GM18519 (cell line): Measurements from ENCODE around the gene LDLRAD3.

Experiments used
- ATAC-seq: cut with Tn5 transposase; IDR thresholded peaks from one replicate; pipeline ENCODE4 v1.9.1; 2021; ENCODE audit warnings: mild to moderate bottlenecking, moderate library complexity; ENCODE audit not compliant: unreplicated experiment, low FRiP score

LDLRAD3 gene

DNA sequence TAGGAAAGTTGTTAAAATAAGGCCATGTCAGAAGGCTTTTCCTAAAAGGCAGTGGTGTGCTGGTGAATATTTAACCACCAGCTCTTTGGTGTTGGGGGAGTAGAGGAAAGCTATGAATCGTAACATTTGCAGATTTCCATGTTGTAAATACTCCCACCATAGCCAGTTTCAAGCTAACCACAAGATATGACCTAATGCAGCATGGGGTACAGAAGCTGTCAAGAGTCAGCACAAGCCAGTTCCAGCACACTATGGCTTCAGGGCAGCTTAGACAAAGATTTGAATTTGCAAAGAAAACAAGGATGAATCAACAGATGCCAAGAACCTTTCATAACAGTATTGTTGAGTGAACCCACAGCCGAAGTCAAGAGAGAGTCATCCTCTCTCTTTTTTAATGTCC is 305.4 kb downstream of the LDLRAD3 start:
- ATAC-seq = no peak

DNA sequence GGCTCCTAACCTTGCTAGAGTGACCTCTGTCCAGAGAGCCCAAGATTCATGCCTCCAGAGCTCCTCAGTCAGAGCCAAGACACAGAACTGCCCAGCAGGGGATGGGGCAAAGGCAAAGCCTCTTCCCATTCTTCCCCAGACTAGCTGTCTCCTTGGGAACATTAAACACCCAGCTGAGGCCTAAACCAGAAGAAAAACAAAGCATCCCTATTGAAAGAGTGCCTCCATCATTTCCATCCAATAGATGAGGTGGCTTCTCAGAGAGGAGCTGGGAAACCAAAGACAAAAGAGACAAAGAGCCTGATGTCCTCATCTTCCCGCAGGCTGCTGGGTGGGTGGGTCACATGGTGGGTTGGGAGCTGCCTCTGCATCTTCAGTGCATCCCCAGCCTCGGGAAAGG is 308.0 kb downstream of the LDLRAD3 start:
- no peak for ATAC-seq

DNA sequence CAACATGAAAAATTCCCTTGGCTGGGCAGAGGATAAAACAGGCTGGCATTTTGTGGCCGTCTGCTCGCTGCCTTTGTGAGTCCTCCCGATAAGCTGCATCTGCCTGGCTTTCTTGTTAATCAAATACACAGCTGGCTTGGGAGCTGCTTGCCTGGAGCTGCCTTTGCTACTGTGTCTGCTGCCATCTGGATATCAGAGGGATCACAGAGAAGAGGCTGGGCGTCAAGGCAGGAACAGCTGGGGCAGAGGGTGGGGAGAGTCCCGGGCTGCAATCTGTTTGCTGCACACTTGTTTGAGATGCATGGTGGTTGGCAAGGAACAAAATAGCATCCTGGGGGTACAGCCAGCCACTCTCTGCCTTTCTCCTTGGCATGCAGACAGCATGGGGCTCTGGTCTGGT is 309.4 kb downstream of the LDLRAD3 start:
- no peak for ATAC-seq

DNA sequence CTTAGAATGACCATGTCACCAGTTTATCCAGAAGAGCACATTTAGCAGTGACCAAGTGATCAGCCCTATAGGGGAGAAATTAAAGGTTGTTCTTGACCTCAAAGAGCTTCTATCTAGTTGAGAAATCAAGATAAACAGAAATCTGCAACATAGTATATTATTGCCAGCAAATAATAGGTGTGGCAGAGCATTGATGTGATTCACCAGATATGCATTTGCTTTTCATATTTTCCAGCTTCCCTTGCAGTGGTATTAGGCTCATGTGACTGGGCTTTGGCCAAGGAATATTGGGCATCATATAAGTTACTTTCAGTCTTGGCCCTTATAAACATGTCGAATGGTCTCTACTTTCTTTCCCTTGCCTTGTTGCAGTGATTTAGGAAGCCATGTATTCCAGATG is 310.9 kb downstream of the LDLRAD3 start:
- ATAC-seq = no peak

DNA sequence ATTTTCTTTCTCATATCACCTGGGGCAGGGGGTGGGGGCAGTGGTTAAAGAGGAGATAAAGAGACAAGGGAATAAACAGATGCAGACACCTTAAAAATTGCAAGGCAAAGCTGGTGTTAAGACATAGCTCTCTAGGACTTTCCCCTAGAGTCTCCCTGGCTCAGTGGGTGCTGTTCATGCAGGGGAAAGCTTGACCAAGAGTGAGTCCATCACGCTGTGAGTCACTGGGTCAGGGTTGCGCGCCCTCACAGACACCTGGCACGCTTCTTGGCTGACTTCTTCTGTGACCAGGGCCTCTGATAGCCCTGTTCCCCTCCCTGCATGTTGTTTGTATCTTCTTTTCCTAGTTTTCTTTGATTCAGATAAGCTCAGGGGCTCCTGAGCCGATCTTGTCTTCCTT is 313.5 kb downstream of the LDLRAD3 start:
- ATAC-seq = no peak

DNA sequence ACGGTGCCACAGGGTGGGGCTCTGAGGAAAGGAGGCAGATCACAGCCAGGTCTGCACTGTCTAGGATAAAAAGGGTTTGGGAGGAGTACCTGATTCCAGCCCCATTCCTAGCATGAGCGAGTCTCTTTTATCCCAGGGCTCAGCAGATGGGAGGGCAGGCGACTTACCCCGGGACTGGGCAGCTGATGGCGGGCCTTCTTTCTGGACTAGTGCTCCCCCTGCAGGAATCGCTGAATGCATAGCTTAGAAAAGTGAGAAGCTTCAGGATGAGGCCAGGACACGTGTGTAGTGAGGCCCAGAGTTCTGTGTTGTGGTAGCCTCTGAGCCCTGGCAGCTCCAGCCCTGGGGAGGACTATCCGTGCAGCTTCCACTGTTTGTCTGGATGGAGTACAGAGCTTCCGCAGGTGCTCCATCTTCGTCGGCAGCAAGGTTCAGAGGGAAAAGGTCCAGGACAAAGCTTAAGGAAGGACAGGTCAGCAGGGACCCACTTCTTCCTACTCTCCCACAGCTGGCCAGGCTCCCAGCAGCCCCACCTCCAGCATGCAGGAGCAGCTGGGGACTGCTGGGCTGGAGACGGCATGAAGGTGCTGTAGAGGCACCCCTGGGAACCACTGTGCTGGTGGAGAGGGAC is 315.0 kb downstream of the LDLRAD3 start:
- ATAC-seq = no peak

DNA sequence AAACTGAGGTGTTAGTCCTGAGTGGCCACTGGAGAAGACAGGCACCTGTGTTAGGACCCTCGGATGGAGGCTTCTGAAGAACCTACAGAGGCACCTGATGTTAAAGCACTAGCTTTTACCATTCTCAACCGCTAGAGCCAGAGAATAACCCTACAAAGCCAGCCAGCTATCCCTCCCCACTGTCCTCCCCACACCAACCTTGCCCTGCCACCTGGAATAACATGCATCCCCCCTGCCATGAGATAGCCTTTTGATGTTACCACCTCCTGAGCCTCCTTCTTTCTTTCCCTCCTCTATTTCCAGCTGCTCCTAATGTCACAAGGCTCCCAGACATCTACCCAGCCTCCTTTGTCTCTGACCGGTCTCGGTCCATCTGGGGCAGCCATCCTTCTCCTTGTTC is 317.2 kb downstream of the LDLRAD3 start:
- ATAC-seq = no peak

DNA sequence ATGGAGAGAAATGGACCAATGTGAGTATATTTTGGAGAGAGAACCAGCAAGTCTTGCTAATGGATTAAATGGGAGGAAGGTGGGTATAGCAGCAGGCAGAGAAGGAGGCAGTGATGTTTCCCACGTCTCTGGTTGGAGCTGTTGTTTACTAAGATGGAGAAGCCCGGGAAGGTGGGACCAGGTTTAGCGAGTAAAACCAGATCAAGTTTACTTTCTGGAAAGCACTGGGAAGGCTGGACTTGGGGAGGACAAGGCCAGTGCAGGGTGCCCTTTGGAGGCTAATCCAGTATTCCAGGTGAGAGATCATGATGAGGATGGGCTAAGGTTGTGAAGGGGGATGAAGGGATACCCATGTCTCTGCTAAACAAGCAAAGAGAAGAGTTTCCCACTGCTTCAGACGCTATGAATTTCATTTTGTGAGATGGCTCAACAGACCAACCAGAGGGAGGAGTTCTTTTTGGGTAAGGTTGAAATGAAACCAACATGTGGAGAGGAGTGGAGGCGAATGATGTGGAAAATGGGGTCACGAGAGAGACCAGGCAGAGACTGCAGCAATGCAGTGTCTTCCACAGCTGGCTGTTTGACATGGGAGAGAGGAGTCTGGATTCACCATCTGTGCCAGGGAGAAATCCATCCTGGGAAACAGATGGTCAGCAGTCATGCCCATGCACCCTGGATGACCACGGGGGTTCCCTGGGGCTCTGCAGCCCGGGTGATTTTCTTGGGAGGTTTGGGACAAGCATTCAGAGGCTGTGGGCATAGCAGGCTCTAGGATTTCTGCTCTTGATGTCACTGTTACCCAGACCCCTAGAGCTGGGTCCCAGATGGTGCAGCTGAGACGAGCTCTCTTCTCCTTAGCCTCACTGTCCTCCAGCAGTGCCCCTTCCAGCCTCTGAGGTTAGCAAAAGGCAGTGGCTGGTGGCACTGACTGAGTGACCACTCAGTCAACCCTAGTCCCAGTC is 320.4 kb downstream of the LDLRAD3 start:
- no peak for ATAC-seq

DNA sequence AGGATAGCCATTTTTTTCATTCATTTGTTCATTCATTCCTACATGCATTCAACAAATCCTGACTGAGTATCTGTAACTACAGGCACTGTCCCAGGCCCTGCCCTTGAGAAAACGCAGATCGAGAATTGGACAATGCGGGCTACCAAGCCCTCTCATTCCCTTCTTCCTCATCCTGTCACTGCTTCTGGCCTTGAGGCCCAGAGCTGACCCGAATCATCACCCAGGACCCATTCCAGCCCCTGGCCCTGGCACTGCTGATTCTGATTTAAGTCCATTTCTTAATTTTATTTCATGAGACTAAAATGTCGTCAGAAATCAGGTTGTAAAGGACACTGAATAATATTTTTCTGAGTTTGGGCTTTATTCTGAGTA is 321.1 kb downstream of the LDLRAD3 start:
- ATAC-seq = no peak

DNA sequence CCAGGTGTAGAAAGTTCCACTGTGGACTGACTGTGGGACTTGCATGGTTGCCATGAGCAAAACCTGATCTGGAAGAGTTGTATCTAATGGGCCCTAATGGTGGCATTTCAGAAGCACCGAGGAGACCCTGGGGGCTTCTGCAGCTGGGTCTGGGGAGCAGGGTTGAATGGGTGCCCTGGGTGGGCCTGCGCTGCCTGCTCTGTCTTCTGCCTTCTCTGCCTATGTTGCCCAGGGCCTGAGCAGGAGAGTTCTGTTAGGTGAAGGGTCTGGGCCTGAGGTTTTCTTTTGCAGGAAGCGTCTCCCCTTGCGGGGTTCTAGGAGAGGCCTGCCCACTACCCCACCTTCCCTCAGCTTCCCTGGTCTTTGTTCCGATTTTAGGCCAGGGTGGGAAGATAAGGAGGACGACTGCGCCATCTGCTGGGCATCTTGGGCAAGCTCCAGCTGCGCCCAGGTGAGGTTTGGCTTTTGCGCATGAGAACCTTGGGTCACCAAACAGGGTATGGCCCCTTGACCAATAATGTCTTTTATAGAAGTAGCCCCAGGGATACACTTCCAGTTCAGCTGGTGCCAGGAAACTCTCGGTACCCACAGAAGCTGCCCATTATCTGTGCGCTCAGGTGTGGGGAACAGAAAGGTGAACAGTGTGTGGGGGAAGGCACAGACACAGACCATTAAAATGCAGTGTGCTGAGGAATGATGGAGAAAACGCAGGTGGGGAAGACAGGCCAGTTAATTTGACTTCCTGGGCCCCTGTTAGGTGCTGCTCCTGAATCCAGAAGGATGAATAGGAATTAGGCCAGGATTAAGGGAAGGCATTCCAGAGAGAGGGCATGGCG is 322.1 kb downstream of the LDLRAD3 start:
- ATAC-seq = no peak

DNA sequence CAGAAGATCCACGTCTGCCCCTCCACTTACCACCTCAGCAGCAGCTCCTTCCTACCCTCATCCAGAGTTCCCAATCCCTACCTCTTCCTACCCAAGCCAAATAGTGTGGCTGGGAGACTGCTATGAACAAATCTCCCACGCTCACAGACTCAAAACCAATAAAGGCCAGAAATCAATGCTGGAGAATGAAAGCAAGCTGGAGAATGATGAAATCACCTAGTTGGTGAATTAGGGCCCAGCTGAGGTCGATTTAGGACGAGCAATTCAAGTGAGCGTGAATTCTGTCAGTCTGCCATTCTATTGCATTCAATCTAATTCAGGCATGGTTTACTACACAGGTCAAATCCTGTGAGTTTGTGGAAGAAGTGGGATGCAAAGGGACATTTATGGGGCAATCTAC is 322.9 kb downstream of the LDLRAD3 start:
- ATAC-seq = no peak

DNA sequence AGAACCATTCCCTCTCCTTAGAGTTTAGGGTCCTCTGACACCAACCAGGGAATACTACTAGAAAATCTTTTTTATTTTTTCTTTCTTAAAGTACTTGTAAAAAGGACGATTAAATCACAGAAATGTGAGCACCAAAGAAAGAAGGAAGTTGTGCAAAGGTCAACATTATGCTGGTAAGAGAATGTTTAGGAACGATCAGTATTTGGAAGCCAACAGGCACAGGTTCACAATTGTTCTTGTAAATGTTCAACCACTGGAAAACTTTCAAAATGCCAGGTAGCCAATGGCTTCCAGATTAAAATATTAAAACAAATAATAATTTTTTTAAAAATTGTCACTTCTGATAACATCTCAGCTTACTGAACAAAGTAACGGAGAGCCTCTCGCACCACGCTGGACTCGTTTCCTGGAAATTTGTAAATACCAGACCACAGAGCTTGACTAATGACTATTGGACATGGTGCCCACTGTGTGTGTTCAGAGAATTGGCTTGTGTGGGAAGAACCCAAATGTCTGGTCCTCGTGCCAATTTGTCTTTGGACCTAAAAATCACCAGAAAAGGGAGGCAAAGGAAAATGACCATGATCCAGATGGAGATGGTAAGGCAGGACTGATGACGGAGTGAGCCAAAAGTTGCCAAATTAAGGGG is 324.6 kb downstream of the LDLRAD3 start:
- ATAC-seq = no peak

DNA sequence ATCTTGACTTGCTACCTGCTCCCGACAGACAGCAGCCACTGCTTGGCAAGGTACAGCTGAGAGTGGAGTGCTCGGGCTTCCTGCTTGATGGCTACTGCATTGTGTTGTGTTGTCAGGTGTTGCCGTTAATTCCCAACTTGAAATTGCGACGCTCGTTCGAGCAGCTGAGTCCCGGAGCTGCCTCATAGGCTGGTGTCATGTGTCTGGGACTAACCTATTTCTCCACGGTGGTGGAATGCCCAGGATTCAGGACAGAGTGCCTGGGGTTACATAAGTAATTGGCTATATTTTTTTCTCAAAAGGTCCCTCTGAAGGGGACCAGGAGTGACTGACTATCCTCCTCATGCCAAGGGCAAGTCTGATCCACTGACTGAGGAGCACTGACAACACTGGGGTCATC is 326.8 kb downstream of the LDLRAD3 start:
- ATAC-seq = no peak

DNA sequence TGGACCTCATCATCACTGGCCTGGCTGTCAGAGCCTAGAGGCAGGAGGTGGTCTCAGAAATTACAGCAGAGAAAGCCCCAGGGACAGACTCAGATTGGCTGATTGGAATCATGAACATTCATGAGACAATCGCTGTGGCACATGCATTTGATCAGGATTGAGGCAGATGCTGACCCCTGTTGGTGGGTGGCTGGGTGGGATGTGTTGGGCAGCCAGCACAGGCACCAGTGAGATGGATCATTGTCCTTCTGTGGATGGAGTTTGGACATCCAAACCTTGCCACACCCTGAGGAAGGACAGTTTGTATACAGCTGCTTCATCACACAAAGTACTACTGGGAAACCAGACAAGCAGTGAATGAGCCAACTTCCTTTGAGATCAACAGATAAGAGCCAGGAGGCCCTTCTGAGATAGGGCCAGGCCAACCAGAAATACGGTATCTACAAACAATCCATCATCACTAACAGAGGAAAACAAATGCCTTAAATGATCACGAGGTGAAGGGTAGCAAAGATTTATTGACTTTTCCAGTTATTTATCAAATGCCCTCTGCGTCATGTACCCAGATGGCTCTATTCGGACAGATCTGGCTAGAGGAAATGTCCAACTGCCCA is 328.0 kb downstream of the LDLRAD3 start:
- no peak for ATAC-seq

DNA sequence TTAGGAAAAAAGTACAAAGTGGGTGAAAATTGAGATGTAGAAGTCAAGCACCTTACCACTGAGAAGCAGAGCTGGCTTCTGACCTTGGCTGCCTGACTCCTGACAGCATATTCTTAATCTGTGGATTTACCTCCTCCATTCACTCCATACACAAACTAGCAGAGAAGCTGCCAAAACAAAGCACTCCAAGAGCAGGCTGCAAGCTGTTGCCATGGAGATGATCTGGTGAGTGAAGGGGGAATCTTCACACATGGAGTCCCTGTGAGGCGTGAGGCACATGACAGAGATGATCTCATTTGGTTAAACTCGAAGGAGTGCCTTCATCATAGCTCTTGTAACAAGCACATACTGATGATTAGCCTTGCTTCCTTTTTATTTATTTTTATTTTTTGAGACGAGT is 329.2 kb downstream of the LDLRAD3 start:
- ATAC-seq = no peak

DNA sequence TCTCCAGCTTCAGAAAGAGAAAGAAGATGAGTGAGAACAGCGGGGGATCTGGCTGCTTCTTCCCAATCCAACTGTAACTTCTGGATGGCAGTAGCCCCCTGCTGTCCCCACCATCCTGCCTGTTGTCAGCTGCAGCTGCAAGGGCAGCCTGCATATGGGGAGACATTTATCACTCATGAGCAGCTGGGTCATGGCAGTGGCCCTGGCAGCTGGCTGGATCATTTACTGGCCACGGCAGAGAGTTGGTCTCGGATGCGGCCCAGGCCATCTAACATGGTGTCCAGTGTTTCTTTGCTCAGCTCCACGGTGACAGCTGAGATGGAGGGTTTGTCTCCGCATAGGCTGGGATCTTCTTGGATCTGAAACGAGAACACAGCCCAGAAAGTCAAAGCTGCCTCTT is 330.6 kb downstream of the LDLRAD3 start:
- no peak for ATAC-seq

DNA sequence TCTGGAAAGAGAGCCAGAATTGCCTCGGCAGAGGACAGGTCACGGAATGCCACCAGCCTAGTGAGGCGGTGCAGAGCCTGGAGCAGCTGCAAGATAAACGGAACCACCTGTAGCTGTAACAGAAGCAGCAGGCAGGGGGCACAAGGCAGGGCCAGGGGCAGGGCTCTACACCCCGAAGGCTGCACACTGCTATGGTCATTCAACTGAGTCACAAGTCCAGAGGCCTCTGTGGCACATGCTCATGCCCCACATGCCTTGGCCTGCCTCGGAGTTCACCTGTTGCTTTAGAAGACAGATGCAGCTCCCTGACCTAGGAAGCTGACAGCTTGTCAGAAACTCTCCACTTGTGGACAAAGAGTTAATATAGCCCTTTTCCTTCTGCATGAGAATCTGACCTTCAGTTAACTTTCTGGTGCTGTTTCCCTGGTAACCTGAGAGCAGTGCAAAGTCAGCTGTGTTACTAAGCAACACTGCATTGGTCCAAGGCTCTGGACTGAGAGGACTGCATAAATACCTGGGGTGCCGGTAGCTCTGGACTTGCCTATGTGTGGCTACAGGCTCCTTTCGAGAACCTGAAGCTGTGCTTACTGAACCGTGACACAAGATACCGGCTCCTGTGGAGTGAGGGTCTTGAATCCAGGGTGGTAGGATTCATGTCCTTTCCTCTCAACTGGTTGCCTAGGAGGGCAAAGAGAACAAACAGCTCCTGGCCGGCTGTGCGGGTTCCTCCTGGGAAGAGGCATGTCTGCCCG is 334.8 kb downstream of the LDLRAD3 start:
- ATAC-seq = no peak

DNA sequence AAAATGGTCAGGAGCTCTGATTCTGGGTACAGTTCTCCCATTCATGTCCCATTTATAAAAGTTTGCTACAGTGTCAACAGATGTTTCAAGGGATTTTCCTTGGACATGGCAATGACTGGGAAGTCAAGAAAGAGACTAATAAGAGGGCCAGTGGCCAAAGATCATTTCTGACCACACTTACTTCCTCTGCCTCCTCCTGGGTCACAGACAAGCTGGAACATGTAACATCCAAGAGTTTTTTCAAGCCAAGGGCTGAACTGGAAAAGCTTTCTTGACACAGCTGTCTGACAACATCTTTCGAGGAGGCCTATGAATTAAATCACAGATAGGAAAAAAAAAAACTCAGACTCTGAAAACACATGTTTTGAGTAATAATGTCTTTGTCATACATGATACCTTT is 336.7 kb downstream of the LDLRAD3 start:
- no peak for ATAC-seq
